HEK293 (cell line): Measurements from ENCODE around the gene LGALS8.

Experiments used
- CTCF ChIA-PET: fragments of 350-600 bp; formaldehyde crosslinking; extraction: SDS; loops from one replicate; lab custom pipeline; 2021; ENCODE audit warnings: antibody characterized with exemption; lab: Yijun Ruan, JAX
- POLR2A ChIA-PET: fragments of 300-600 bp; formaldehyde crosslinking; extraction: SDS; loops from one replicate; lab custom pipeline; 2020; ENCODE audit warnings: antibody characterized with exemption, inconsistent platforms; lab: Yijun Ruan, JAX
- H3K27ac ChIP-seq: fragments of 200-500 bp; sonication (Bioruptor generic); 2 replicates; pipeline ENCODE4 v1.5.1; 2014; ENCODE audit warnings: low read depth, low read length, control low read depth, inconsistent platforms; ENCODE audit errors: extremely low read depth
- H3K36me3 ChIP-seq, 2 experiments: fragments of 200-500 bp in 1 of 2; sonication (Bioruptor generic) in 1 of 2; 1 replicate in 1 of 2; 2 replicates in 1 of 2; pipeline ENCODE4 v1.5.1; 2014 to 2017; ENCODE audit warnings: inconsistent platforms in 2 of 2, low read length in 2 of 2; ENCODE audit not compliant: control insufficient read depth in 2 of 2, insufficient read depth in 1 of 2
- H3K4me1 ChIP-seq: fragments of 200-500 bp; sonication (Bioruptor generic); 2 replicates; pipeline ENCODE4 v1.5.1; 2014; ENCODE audit warnings: mild to moderate bottlenecking, low read length, inconsistent platforms; ENCODE audit not compliant: control insufficient read depth, insufficient read depth
- H3K4me3 ChIP-seq: 2 replicates; pipeline ENCODE4 v1.5.1; 2011; ENCODE audit warnings: low read depth, mild to moderate bottlenecking, control low read depth, low read length, moderate library complexity
- H3K9me3 ChIP-seq: fragments of 200-500 bp; sonication (Bioruptor generic); 2 replicates; pipeline ENCODE4 v1.5.1; 2014; ENCODE audit warnings: low read depth, low read length, inconsistent platforms; ENCODE audit not compliant: control insufficient read depth, insufficient read depth
- GLI2 ChIP-seq: fragments of 450-650 bp; formaldehyde crosslinking; IDR thresholded peaks from 2 replicates; pipeline ENCODE4; 2017; ENCODE audit warnings: missing biosample characterization, missing genetic modification characterization, low read depth, borderline replicate concordance
- PRDM1 ChIP-seq: fragments of 450-650 bp; formaldehyde crosslinking; IDR thresholded peaks from 2 replicates; pipeline ENCODE4; 2016; ENCODE audit warnings: missing biosample characterization, missing genetic modification characterization
- TCF7L2 ChIP-seq: IDR thresholded peaks from 2 replicates; pipeline ENCODE4 v1.6.1; 2011; ENCODE audit warnings: low read depth, mild to moderate bottlenecking, inconsistent platforms, low read length, moderate library complexity, borderline replicate concordance
- ZBTB48 ChIP-seq: fragments of 450-650 bp; formaldehyde crosslinking; IDR thresholded peaks from 2 replicates; pipeline ENCODE4 v1.5.1; 2016; ENCODE audit warnings: missing biosample characterization, missing genetic modification characterization
- ZEB2 ChIP-seq: fragments of 450-650 bp; formaldehyde crosslinking; IDR thresholded peaks from 2 replicates; pipeline ENCODE4 v1.5.1; 2016; ENCODE audit warnings: missing biosample characterization, missing genetic modification characterization
- ZFP37 ChIP-seq: fragments of 450-650 bp; formaldehyde crosslinking; IDR thresholded peaks from 2 replicates; pipeline ENCODE4 v1.5.1; 2016; ENCODE audit warnings: missing biosample characterization, missing genetic modification characterization
- ZFP41 ChIP-seq: fragments of 450-650 bp; formaldehyde crosslinking; IDR thresholded peaks from 2 replicates; pipeline ENCODE4 v1.5.1; 2016; ENCODE audit warnings: missing biosample characterization, missing genetic modification characterization, borderline replicate concordance
- ZNF112 ChIP-seq: fragments of 450-650 bp; formaldehyde crosslinking; IDR thresholded peaks from 2 replicates; pipeline ENCODE4 v1.5.0; 2017; ENCODE audit warnings: missing biosample characterization, missing genetic modification characterization
- ZNF146 ChIP-seq: fragments of 450-650 bp; formaldehyde crosslinking; IDR thresholded peaks from 2 replicates; pipeline ENCODE4 v1.5.1; 2016; ENCODE audit warnings: missing biosample characterization, missing genetic modification characterization
- ZNF16 ChIP-seq: fragments of 450-650 bp; formaldehyde crosslinking; IDR thresholded peaks from 2 replicates; pipeline ENCODE4 v1.5.1; 2016; ENCODE audit warnings: low read depth, missing biosample characterization, missing genetic modification characterization
- ZNF175 ChIP-seq: fragments of 450-650 bp; formaldehyde crosslinking; IDR thresholded peaks from 2 replicates; pipeline ENCODE4 v1.5.1; 2016; ENCODE audit warnings: missing biosample characterization, missing genetic modification characterization
- ZNF19 ChIP-seq: fragments of 450-650 bp; formaldehyde crosslinking; IDR thresholded peaks from 2 replicates; pipeline ENCODE4; 2016; ENCODE audit warnings: missing biosample characterization, missing genetic modification characterization, low read depth
- ZNF248 ChIP-seq: fragments of 450-650 bp; formaldehyde crosslinking; IDR thresholded peaks from 2 replicates; pipeline ENCODE4 v1.5.1; 2017; ENCODE audit warnings: missing biosample characterization, missing genetic modification characterization
- ZNF302 ChIP-seq: fragments of 450-650 bp; formaldehyde crosslinking; IDR thresholded peaks from 2 replicates; pipeline ENCODE4 v1.5.1; 2016; ENCODE audit warnings: missing biosample characterization, missing genetic modification characterization, low read depth
- ZNF311 ChIP-seq: fragments of 450-650 bp; formaldehyde crosslinking; IDR thresholded peaks from 2 replicates; pipeline ENCODE4 v1.5.1; 2017; ENCODE audit warnings: missing biosample characterization, missing genetic modification characterization, borderline replicate concordance
- ZNF341 ChIP-seq: fragments of 450-650 bp; formaldehyde crosslinking; IDR thresholded peaks from 2 replicates; pipeline ENCODE4; 2016; ENCODE audit warnings: low read depth, missing biosample characterization, missing genetic modification characterization
- ZNF473 ChIP-seq: fragments of 450-650 bp; formaldehyde crosslinking; IDR thresholded peaks from 2 replicates; pipeline ENCODE4 v1.5.1; 2017; ENCODE audit warnings: missing biosample characterization, missing genetic modification characterization
- ZNF501 ChIP-seq: fragments of 450-650 bp; formaldehyde crosslinking; IDR thresholded peaks from 2 replicates; pipeline ENCODE4 v1.5.1; 2016; ENCODE audit warnings: missing biosample characterization, missing genetic modification characterization
- ZNF510 ChIP-seq: fragments of 450-650 bp; formaldehyde crosslinking; IDR thresholded peaks from 2 replicates; pipeline ENCODE4 v1.5.1; 2018; ENCODE audit warnings: mild to moderate bottlenecking, missing genetic modification characterization, missing biosample characterization; ENCODE audit not compliant: insufficient replicate concordance
- ZNF514 ChIP-seq: fragments of 450-650 bp; formaldehyde crosslinking; IDR thresholded peaks from 2 replicates; pipeline ENCODE4 v1.5.1; 2016; ENCODE audit warnings: missing biosample characterization, missing genetic modification characterization
- ZNF549 ChIP-seq: fragments of 450-650 bp; IDR thresholded peaks from 2 replicates; pipeline ENCODE4 v1.5.1; 2018; ENCODE audit warnings: missing biosample characterization, missing genetic modification characterization, mild to moderate bottlenecking, inconsistent platforms, moderate library complexity
- ZNF555 ChIP-seq: fragments of 450-650 bp; formaldehyde crosslinking; conservative IDR thresholded peaks from 2 replicates; pipeline ENCODE4 v1.5.1; 2017; ENCODE audit warnings: missing biosample characterization, mild to moderate bottlenecking, missing genetic modification characterization, inconsistent platforms
- ZNF624 ChIP-seq: fragments of 450-650 bp; formaldehyde crosslinking; IDR thresholded peaks from 2 replicates; pipeline ENCODE4 v1.5.1; 2017; ENCODE audit warnings: missing biosample characterization, missing genetic modification characterization
- ZNF670 ChIP-seq: fragments of 450-650 bp; formaldehyde crosslinking; IDR thresholded peaks from 2 replicates; pipeline ENCODE4 v1.5.1; 2016; ENCODE audit warnings: missing biosample characterization, missing genetic modification characterization, low read depth
- ZNF704 ChIP-seq: fragments of 450-650 bp; formaldehyde crosslinking; IDR thresholded peaks from 2 replicates; pipeline ENCODE4 v1.5.1; 2016; ENCODE audit warnings: missing biosample characterization, missing genetic modification characterization
- ZNF830 ChIP-seq: fragments of 450-650 bp; IDR thresholded peaks from 2 replicates; pipeline ENCODE4 v1.5.0; 2018; ENCODE audit warnings: missing biosample characterization, missing genetic modification characterization, low read depth, mild to moderate bottlenecking, moderate library complexity
- ZSCAN16 ChIP-seq: fragments of 450-650 bp; formaldehyde crosslinking; IDR thresholded peaks from 2 replicates; pipeline ENCODE4 v1.5.1; 2016; ENCODE audit warnings: missing biosample characterization, missing genetic modification characterization
- ZSCAN30 ChIP-seq: fragments of 450-650 bp; IDR thresholded peaks from 2 replicates; pipeline ENCODE4 v1.5.1; 2018; ENCODE audit warnings: missing biosample characterization, mild to moderate bottlenecking, missing genetic modification characterization, moderate library complexity
- ZXDB ChIP-seq: fragments of 450-650 bp; formaldehyde crosslinking; IDR thresholded peaks from 2 replicates; pipeline ENCODE4 v1.5.1; 2016; ENCODE audit warnings: missing biosample characterization, missing genetic modification characterization
- TF ChIP-seq, protein P1 (sequence below): sonication (generic); formaldehyde crosslinking; IDR thresholded peaks from 2 replicates; pipeline ENCODE4 v1.8.1; 2022; ENCODE audit warnings: mild to moderate bottlenecking, moderate library complexity, missing genetic modification reagents
- TF ChIP-seq, protein P2 (sequence below): fragments of 450-650 bp; formaldehyde crosslinking; conservative IDR thresholded peaks from 2 replicates; pipeline ENCODE4 v1.5.1; 2016; ENCODE audit warnings: low read depth, missing biosample characterization, missing genetic modification characterization
- TF ChIP-seq, protein P3 (sequence below): fragments of 450-650 bp; formaldehyde crosslinking; IDR thresholded peaks from 2 replicates; pipeline ENCODE4 v1.5.1; 2016; ENCODE audit warnings: missing biosample characterization, missing genetic modification characterization

The LGALS8 gene

DNA sequence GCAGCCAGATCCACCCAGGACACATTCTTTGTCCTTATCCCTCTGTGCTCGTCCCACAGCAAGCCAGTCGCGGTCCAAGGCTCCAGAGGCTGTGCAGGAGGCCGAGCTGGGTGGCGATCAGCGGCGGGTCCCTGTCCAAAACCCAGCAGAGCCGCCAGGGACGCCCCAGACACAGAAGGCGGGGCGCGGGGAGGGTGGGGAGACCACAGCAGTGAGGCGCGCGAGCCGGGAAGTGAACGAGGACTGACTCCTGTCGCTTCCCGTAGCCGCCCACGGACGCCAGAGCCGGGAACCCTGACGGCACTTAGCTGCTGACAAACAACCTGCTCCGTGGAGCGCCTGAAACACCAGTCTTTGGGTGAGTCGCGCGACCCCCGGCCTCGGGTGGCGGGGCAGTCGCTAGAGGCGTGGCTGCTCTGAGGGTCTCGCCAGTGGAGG, at the start of gene LGALS8:
Gene LGALS8 (plus strand): TSS at position 279 of the 438 bp plus-strand sequence. CDS start 2,089 bp downstream, outside the sequence.
- CTCF ChIA-PET: interaction anchor here (1.6 kb wide), 1 partner anchor 368 kb away, joined by 3 read pairs; no protein-coding TSS in a partner anchor
- H3K4me1 ChIP-seq: peaks cover 6% of the 10 kb centered on the region
- peak within 1 kb of the TSS; percentile 85 for H3K4me3 ChIP-seq
- POLR2A ChIA-PET: interaction anchor here (0.6 to 0.7 kb wide), 2 partner anchors 20 to 219 kb away, joined by 3 read pairs; no protein-coding TSS in a partner anchor
- peaks cover 0 to 3% of the 10 kb centered on the region in 2 experiments; a peak in 1 of 3 replicates for H3K36me3 ChIP-seq
- no peaks in the 10 kb centered on the region for H3K9me3 ChIP-seq
- peak within 1 kb of the TSS; percentile 72 for H3K27ac ChIP-seq
- peak; percentile 74 for TF ChIP-seq ZXDB (tag by site-specific recombination)
- no peak for TF ChIP-seq ZNF146 (tag by site-specific recombination)
- no peak for TF ChIP-seq ZNF704 (tag by site-specific recombination)
- no peak for TF ChIP-seq ZNF311 (tag by site-specific recombination)
- TF ChIP-seq, protein P1, sequence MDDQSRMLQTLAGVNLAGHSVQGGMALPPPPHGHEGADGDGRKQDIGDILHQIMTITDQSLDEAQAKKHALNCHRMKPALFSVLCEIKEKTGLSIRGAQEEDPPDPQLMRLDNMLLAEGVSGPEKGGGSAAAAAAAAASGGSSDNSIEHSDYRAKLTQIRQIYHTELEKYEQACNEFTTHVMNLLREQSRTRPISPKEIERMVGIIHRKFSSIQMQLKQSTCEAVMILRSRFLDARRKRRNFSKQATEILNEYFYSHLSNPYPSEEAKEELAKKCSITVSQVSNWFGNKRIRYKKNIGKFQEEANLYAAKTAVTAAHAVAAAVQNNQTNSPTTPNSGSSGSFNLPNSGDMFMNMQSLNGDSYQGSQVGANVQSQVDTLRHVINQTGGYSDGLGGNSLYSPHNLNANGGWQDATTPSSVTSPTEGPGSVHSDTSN (CRISPR knock-in tag): peak; percentile 56; the same call in 1 of the 2 replicates
- no peak for TF ChIP-seq ZNF549
- peak; percentile 70; the same call in 1 of the 2 replicates for TF ChIP-seq ZNF624 (tag by site-specific recombination)
- no peak for TF ChIP-seq ZNF501
- 0 out of 2 replicates have a peak, but pooled peaks have one; percentile 10 for TF ChIP-seq ZNF302 (tag by site-specific recombination)
- TF ChIP-seq ZNF175 (tag by site-specific recombination): no peak
- 0 out of 2 replicates have a peak, but pooled peaks have one; percentile 41 for TF ChIP-seq ZNF473
- TF ChIP-seq ZNF16 (tag by site-specific recombination): no peak
- no peak for TF ChIP-seq ZFP37 (tag by site-specific recombination)
- TF ChIP-seq ZNF248 (tag by site-specific recombination): no peak
- TF ChIP-seq ZSCAN16 (tag by site-specific recombination): no peak
- TF ChIP-seq, protein P2, sequence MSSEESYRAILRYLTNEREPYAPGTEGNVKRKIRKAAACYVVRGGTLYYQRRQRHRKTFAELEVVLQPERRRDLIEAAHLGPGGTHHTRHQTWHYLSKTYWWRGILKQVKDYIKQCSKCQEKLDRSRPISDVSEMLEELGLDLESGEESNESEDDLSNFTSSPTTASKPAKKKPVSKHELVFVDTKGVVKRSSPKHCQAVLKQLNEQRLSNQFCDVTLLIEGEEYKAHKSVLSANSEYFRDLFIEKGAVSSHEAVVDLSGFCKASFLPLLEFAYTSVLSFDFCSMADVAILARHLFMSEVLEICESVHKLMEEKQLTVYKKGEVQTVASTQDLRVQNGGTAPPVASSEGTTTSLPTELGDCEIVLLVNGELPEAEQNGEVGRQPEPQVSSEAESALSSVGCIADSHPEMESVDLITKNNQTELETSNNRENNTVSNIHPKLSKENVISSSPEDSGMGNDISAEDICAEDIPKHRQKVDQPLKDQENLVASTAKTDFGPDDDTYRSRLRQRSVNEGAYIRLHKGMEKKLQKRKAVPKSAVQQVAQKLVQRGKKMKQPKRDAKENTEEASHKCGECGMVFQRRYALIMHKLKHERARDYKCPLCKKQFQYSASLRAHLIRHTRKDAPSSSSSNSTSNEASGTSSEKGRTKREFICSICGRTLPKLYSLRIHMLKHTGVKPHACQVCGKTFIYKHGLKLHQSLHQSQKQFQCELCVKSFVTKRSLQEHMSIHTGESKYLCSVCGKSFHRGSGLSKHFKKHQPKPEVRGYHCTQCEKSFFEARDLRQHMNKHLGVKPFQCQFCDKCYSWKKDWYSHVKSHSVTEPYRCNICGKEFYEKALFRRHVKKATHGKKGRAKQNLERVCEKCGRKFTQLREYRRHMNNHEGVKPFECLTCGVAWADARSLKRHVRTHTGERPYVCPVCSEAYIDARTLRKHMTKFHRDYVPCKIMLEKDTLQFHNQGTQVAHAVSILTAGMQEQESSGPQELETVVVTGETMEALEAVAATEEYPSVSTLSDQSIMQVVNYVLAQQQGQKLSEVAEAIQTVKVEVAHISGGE: no peak
- no peak for TF ChIP-seq ZSCAN30
- TF ChIP-seq ZFP41 (tag by site-specific recombination): no peak
- TF ChIP-seq ZBTB48 (tag by site-specific recombination): no peak
- no peak for TF ChIP-seq PRDM1 (tag by site-specific recombination)
- peak; percentile 80 for TF ChIP-seq ZNF341
- TF ChIP-seq ZEB2 (tag by site-specific recombination): no peak
- no peak for TF ChIP-seq TCF7L2
- no peak for TF ChIP-seq GLI2
- no peak for TF ChIP-seq ZNF555 (tag by site-specific recombination)
- no peak for TF ChIP-seq ZNF112 (tag by site-specific recombination)
- no peak for TF ChIP-seq ZNF510 (tag by site-specific recombination)
- no peak for TF ChIP-seq ZNF670 (tag by site-specific recombination)
- no peak for TF ChIP-seq ZNF19
- no peak for TF ChIP-seq ZNF830 (tag by site-specific recombination)
- TF ChIP-seq ZNF514 (tag by site-specific recombination): no peak
- TF ChIP-seq, protein P3, sequence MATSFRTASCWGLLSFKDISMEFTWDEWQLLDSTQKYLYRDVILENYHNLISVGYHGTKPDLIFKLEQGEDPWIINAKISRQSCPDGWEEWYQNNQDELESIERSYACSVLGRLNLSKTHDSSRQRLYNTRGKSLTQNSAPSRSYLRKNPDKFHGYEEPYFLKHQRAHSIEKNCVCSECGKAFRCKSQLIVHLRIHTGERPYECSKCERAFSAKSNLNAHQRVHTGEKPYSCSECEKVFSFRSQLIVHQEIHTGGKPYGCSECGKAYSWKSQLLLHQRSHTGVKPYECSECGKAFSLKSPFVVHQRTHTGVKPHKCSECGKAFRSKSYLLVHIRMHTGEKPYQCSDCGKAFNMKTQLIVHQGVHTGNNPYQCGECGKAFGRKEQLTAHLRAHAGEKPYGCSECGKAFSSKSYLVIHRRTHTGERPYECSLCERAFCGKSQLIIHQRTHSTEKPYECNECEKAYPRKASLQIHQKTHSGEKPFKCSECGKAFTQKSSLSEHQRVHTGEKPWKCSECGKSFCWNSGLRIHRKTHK (tag by site-specific recombination): no peak
